MM.1S (cell line): ENCODE data around the gene CCL2.

ENCODE experiments used
- DNase-seq: peaks from one replicate; pipeline ENCODE4 v3.0.0-alpha.2; 2015
- H2AFZ ChIP-seq: fragments of 300-600 bp; sonication (generic); 2 replicates; pipeline ENCODE4 v1.6.0; 2016; ENCODE audit warnings: antibody characterized with exemption, low read length
- H3F3A ChIP-seq: fragments of 300-600 bp; sonication (generic); 2 replicates; pipeline ENCODE4 v1.6.1; 2016; ENCODE audit warnings: mild to moderate bottlenecking, antibody characterized with exemption, low read length, moderate library complexity, mixed read lengths; ENCODE audit not compliant: insufficient read depth
- H3K27ac ChIP-seq: fragments of 300-600 bp; sonication (generic); 2 replicates; pipeline ENCODE4 v1.5.1; 2016; ENCODE audit warnings: mild to moderate bottlenecking, low read length
- H3K27me3 ChIP-seq: fragments of 300-600 bp; sonication (generic); replicated peaks from 2 replicates; pipeline ENCODE4 v1.6.0; 2016; ENCODE audit warnings: low read length; ENCODE audit not compliant: insufficient read depth
- H3K36me3 ChIP-seq: fragments of 300-600 bp; sonication (generic); replicated peaks from 2 replicates; pipeline ENCODE4 v1.6.1; 2016; ENCODE audit warnings: mild to moderate bottlenecking, low read length, mixed read lengths; ENCODE audit not compliant: insufficient read depth
- H3K4me1 ChIP-seq: fragments of 300-600 bp; sonication (generic); 2 replicates; pipeline ENCODE4 v1.6.1; 2016; ENCODE audit warnings: low read length, mixed read lengths
- H3K4me2 ChIP-seq: fragments of 300-600 bp; sonication (generic); 2 replicates; pipeline ENCODE4 v1.6.0; 2016; ENCODE audit warnings: low read depth, low read length
- H3K4me3 ChIP-seq: fragments of 300-600 bp; sonication (generic); 2 replicates; pipeline ENCODE4 v1.5.1; 2016; ENCODE audit warnings: low read length, mixed read lengths
- H3K79me2 ChIP-seq: fragments of 300-600 bp; sonication (generic); 2 replicates; pipeline ENCODE4 v1.6.1; 2016; ENCODE audit warnings: mixed run types, low read length, mixed read lengths
- H3K9ac ChIP-seq: fragments of 300-600 bp; sonication (generic); 2 replicates; pipeline ENCODE4 v1.6.1; 2016; ENCODE audit warnings: low read length, mixed read lengths
- H3K9me2 ChIP-seq: fragments of 300-600 bp; sonication (generic); replicated peaks from 2 replicates; pipeline ENCODE4 v1.6.1; 2016; ENCODE audit warnings: mild to moderate bottlenecking, low read length, mixed read lengths; ENCODE audit not compliant: insufficient read depth
- H3K9me3 ChIP-seq: fragments of 300-600 bp; sonication (generic); replicated peaks from 2 replicates; pipeline ENCODE4 v1.6.1; 2016; ENCODE audit warnings: mild to moderate bottlenecking, low read length, mixed read lengths; ENCODE audit not compliant: insufficient read depth
- H4K20me1 ChIP-seq: fragments of 300-600 bp; sonication (generic); 2 replicates; pipeline ENCODE4 v1.6.1; 2016; ENCODE audit warnings: mild to moderate bottlenecking, low read length, moderate library complexity, mixed read lengths; ENCODE audit not compliant: insufficient read depth
- EZH2 ChIP-seq: fragments of 300-600 bp; sonication (generic); optimal IDR thresholded peaks from 2 replicates; pipeline ENCODE3; 2017; ENCODE audit warnings: low read depth, mild to moderate bottlenecking, antibody characterized with exemption, low read length, mixed read lengths
- EZH2phosphoT487 ChIP-seq: fragments of 300-600 bp; sonication (generic); IDR thresholded peaks from 2 replicates; pipeline ENCODE4 v1.6.1; 2018; ENCODE audit warnings: antibody characterized with exemption, low read length
- TF ChIP-seq, protein P1 (sequence below): fragments of 300-600 bp; sonication (generic); IDR thresholded peaks from 2 replicates; pipeline ENCODE4 v1.5.1; 2016; ENCODE audit warnings: antibody characterized with exemption, low read length, mixed read lengths

CCL2 gene

GRCh38 chr17:34257299-34257985 lies 2.4 kb downstream of the CCL2 start:
- H3K9ac ChIP-seq, result no peak overlapping the region

DNA sequence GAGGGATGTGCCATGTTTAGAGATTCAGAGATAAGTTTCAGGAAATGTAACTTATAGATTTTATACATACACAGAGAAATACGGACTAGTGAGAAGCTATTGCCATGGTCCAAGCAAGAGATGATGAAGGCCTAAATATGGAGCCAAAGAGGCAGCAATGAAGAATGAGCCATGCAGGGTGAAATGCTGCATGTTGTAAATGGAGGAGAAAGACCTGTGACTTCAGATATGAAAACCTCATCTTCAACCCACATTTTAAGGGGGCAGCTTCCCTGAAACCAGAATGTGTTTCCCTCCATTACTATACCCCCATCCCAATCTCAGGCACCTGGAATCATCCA lies 2.9 kb downstream of the CCL2 start:
- Histone ChIP-seq H2AFZ (no peak overlapping the region), H3F3A (peaks cover 14% of the 10 kb centered on the region), H4K20me1 (no peaks in the 10 kb centered on the region), H3K36me3 (no peaks in the 10 kb centered on the region), H3K4me3 (no peak overlapping the region), H3K27me3 (no peaks in the 10 kb centered on the region), H3K9ac (no peak overlapping the region), H3K79me2 (no peaks in the 10 kb centered on the region), H3K4me2 (no peak overlapping the region), H3K9me3 (no peaks in the 10 kb centered on the region), H3K9me2 (no peaks in the 10 kb centered on the region), H3K27ac (no peak overlapping the region), H3K4me1 (peaks cover 33% of the 10 kb centered on the region)
- DNase-seq, result no peak
- TF ChIP-seq EZH2, result no peak
- TF ChIP-seq, protein P1, sequence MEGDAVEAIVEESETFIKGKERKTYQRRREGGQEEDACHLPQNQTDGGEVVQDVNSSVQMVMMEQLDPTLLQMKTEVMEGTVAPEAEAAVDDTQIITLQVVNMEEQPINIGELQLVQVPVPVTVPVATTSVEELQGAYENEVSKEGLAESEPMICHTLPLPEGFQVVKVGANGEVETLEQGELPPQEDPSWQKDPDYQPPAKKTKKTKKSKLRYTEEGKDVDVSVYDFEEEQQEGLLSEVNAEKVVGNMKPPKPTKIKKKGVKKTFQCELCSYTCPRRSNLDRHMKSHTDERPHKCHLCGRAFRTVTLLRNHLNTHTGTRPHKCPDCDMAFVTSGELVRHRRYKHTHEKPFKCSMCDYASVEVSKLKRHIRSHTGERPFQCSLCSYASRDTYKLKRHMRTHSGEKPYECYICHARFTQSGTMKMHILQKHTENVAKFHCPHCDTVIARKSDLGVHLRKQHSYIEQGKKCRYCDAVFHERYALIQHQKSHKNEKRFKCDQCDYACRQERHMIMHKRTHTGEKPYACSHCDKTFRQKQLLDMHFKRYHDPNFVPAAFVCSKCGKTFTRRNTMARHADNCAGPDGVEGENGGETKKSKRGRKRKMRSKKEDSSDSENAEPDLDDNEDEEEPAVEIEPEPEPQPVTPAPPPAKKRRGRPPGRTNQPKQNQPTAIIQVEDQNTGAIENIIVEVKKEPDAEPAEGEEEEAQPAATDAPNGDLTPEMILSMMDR, result no peak

More at GRCh38 chr17:34257299-34257985, 2.4 kb downstream of the CCL2 start:
- peaks cover 28% of the 10 kb centered on the region for H3K4me1 ChIP-seq
- DNase-seq, result no peak
- TF ChIP-seq, protein P1, result no peak
- no peak for TF ChIP-seq EZH2phosphoT487
- no peak for TF ChIP-seq EZH2
- no peaks in the 10 kb centered on the region for H3K27me3 ChIP-seq
- no peak overlapping the region for H3K27ac ChIP-seq
- H3K9me2 ChIP-seq, result no peaks in the 10 kb centered on the region
- peaks cover 10% of the 10 kb centered on the region for H3F3A ChIP-seq
- no peaks in the 10 kb centered on the region for H3K79me2 ChIP-seq
- no peak overlapping the region for H3K4me3 ChIP-seq
- H4K20me1 ChIP-seq, result no peaks in the 10 kb centered on the region
- H3K4me2 ChIP-seq, result no peak overlapping the region
- H3K36me3 ChIP-seq, result no peaks in the 10 kb centered on the region
- H3K9me3 ChIP-seq, result no peaks in the 10 kb centered on the region
- no peak overlapping the region for H2AFZ ChIP-seq

DNA sequence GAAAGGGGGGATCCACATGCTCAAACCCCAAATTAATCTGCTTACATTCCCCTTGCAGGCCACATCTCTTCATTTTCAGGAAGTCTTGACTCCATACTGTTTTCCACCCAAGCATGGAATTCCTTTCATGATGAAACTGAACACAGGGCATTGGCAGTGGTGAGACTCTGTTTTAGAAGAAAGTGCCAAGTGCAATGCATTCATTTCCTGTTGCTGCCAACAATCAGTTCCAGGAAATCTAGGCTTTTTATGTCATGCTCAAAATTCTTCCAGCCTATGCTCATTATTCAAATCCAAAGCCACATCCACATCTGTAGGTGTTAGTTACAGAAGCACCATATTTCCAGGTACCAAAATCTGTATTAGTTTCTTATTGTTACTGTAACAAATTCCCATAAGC lies 4.1 kb downstream of the CCL2 start:
- peaks cover 33% of the 10 kb centered on the region for H3K4me1 ChIP-seq
- H3K36me3 ChIP-seq, result no peaks in the 10 kb centered on the region
- no peak for DNase-seq
- H3K9me2 ChIP-seq, result no peaks in the 10 kb centered on the region
- H3K9me3 ChIP-seq, result no peaks in the 10 kb centered on the region
- H3K4me2 ChIP-seq, result no peak overlapping the region
- no peak overlapping the region for H2AFZ ChIP-seq
- no peak for TF ChIP-seq EZH2
- TF ChIP-seq, protein P1, result no peak
- no peak for TF ChIP-seq EZH2phosphoT487
- H3K79me2 ChIP-seq, result no peaks in the 10 kb centered on the region
- no peak overlapping the region for H3K27ac ChIP-seq
- H3K9ac ChIP-seq, result no peak overlapping the region
- no peaks in the 10 kb centered on the region for H3K27me3 ChIP-seq
- peaks cover 14% of the 10 kb centered on the region for H3F3A ChIP-seq
- H4K20me1 ChIP-seq, result no peaks in the 10 kb centered on the region
- no peak overlapping the region for H3K4me3 ChIP-seq
